COR-L47 (cell line): Measurements from ENCODE around the gene RELCH.
"Not testable (repeated sequence)": the region's sequence is repeated elsewhere in the genome, so short reads cannot be mapped to it uniquely, and the experiment has no call there.

ENCODE experiments used
- DNase-seq: peaks from one replicate; lab custom pipeline; 2025; lab: John Stamatoyannopoulos, UW

The RELCH gene, protein sequence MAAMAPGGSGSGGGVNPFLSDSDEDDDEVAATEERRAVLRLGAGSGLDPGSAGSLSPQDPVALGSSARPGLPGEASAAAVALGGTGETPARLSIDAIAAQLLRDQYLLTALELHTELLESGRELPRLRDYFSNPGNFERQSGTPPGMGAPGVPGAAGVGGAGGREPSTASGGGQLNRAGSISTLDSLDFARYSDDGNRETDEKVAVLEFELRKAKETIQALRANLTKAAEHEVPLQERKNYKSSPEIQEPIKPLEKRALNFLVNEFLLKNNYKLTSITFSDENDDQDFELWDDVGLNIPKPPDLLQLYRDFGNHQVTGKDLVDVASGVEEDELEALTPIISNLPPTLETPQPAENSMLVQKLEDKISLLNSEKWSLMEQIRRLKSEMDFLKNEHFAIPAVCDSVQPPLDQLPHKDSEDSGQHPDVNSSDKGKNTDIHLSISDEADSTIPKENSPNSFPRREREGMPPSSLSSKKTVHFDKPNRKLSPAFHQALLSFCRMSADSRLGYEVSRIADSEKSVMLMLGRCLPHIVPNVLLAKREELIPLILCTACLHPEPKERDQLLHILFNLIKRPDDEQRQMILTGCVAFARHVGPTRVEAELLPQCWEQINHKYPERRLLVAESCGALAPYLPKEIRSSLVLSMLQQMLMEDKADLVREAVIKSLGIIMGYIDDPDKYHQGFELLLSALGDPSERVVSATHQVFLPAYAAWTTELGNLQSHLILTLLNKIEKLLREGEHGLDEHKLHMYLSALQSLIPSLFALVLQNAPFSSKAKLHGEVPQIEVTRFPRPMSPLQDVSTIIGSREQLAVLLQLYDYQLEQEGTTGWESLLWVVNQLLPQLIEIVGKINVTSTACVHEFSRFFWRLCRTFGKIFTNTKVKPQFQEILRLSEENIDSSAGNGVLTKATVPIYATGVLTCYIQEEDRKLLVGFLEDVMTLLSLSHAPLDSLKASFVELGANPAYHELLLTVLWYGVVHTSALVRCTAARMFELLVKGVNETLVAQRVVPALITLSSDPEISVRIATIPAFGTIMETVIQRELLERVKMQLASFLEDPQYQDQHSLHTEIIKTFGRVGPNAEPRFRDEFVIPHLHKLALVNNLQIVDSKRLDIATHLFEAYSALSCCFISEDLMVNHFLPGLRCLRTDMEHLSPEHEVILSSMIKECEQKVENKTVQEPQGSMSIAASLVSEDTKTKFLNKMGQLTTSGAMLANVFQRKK

DNA sequence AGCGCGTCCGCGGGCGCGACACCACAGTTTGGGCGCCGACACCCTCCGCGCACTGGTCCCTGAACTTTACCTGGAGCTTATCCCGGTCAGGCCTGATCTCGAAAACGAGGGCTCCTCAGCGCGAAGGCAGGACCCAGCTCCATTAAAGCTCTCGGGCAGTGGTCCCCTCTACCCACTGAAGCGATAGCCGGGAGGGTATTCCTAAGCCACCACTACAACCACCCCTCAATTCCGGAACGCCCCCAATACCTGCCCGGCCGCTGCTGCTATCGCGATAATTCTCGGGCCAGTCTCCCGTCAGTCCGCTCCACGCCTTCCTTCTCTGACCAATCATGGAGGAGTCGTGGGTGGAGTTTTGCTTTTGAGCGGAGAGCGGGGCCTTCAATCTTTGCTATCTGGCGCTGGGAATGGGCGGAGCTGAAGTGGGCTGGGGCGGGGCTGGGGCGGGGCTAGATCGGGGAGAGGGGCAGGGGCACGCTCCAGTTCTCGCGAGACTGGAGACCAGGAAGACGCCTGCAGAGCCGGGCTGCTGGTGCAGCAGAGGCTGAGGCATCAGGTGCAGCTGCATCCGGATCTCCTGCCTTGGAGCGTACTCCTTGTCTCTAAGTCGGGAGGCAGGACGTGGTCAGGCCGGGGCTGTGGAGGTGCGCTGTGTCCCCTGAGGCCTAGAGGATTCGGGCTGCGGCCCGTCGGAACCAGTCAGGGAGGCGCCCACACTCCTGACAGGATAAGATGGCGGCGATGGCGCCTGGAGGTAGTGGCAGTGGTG is at the start of gene RELCH, which contains the start of gene PIGN:
Gene RELCH, plus strand, starts transcription at position 482 of the 769 bp plus-strand sequence. Its CDS starts 251 bp downstream, at position 733.
Gene PIGN, minus strand, starts transcription at position 283 of the 769 bp plus-strand sequence. CDS start 25,703 bp downstream, outside the sequence.
- DNase-seq, result peak; percentile 100

DNA sequence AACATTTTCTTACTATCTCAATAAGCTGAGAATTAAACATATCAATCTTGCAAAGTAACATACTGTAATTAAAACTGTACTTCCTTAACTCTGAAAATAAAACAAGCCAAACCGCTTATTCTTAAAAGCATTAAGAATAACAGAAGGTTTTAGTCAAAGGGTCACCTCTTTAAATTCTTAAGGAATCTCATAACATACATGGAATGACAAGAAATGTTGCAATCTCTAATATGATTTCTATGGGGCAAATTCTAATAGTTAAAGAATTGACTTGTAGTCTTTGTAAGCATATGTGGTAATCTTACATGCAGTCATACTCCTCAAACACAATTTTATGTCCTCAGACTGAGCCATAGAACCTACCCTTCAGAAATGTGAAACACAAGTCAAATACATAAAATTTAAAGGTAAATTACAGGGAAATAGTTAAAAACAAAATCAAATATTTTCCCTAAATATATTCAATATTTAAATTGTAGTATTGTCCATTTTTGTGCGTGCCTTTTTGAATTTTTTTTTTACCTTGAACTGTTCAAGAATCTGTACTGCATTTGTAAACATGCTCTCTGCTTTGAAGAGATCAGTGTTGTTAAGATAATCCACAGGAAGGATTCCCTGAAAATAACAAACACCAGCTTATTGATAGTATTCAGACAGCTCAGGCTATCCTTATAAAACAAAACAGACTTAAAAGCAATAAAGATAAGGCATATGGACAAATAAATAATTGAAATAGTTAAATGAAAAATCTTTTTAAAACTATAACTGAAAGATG is 48.4 kb upstream of the RELCH start:
- no peak for DNase-seq

DNA sequence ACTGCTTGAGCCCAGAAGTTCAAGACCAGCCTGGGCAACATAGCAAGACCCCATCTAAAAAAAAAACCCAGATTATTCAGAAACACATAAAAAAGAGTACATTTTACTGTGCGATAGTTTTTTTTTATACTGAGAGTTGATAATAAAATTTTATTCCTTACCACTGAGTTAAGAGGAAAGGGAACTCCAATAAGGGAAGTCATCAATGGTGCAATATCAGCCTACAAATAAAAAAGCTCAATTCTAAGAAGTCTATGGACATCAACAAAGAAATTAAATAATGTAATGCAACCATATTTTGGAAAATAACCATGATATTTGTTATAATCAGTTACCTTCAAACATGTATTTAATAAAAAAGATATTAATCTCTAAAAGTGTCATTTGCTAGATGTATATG is 46.8 kb upstream of the RELCH start:
- DNase-seq, result no peak

DNA sequence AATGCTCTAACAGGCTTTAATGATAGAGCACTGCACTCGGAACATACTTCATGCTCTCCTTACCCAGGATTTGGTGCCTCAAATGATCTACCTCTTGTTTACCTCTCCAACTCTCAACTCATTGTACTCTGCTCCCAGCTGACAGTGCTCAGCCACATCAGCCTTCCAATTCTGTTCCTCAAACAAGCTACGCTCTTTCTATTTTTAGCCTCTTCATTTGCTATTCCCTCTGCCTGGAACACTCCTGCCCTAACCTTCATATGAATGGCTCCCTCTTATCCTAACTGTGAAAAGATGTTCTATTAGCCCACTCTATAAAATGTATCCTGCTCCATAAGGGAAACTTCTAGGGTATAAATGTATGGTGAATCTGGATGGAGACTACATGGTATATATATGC is 42.7 kb upstream of the RELCH start:
- no peak for DNase-seq

DNA sequence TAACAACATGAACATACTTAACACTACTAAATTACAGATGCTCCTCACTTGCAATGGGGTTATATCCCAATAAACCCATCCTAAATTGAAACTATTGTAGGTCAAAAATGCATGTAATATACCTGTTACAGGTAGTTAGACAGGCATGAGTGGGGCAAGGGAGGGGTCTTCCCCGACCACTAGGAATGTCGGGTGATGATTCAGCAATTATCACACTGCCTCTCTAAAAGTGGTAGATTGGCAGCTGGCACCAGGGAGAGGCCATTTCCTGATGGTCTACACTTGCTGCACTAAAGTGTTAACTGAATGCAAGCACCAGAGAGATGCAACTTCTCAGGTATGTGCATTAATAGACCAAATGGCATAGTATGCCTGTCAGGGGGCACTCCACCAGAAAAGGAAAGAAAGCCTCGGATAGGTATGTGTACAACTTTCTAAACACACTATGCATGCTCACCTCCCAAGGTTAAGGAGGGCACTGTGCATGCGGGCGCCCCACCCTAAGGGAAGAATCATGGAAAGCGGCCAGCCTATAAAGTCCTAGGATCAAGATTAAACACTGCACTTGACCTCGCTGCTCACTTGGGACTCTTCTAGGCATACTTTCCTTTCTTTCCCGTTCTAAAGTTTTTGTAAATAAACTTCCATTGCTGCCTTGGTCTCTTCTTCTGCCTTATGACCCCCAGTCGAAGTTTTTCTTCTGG is 35.8 kb upstream of the RELCH start:
- no peak for DNase-seq

DNA sequence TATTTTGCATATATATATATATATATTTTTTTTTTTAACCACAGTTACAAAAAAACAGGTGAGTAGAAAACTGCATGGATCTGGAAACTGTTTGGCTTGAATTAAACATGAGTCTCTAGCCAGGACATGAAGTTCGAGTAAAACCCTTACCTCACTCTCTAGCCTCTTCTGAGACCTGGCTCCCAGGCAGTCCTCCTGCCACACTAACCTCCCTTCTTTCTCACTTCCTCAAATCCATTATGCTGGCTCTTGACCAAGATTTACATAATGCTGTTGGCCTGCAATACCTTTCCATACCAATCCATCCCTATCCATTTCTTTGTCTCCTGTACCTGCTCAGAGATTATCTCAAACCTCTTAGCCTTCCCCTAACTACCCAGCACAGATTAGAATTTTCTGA is 34.2 kb upstream of the RELCH start:
- DNase-seq, result no peak

DNA sequence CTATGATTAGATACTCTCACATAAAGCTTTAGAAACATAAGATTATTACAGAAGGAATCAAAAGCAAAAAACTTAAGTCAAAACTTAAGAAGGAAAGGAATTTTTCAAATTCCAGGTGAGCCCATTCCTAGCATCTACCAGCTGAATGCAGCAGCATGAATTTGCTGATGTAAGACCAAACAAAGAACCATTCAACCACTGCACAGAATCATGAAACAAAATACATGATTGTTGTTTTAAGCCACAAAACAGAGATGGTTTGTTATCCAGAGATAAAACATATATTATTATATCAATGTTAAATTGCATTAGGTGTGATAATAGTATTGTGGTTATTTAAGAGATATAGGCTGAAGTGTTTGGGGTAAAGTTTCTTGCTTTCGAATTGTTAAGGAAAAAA is 29.2 kb upstream of the RELCH start:
- DNase-seq, result no peak

DNA sequence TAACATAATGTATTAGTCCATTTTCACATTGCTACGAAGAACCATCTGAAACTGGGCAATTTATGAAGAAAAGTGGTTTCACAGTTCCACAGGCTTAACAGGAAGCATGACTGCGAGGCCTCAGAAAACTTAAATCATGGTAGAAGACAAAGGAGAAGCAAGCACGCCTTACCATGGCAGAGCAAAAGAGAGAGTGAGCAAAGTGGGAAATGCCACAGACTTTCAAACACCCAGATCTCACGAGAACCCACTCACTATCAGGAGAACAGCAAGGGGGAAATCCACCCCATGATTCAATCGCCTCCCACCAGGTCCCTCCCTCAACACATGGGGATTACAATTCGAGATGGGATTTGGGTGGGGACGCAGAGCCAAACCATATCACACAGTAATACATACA is 22.7 kb upstream of the RELCH start:
- no peak for DNase-seq

DNA sequence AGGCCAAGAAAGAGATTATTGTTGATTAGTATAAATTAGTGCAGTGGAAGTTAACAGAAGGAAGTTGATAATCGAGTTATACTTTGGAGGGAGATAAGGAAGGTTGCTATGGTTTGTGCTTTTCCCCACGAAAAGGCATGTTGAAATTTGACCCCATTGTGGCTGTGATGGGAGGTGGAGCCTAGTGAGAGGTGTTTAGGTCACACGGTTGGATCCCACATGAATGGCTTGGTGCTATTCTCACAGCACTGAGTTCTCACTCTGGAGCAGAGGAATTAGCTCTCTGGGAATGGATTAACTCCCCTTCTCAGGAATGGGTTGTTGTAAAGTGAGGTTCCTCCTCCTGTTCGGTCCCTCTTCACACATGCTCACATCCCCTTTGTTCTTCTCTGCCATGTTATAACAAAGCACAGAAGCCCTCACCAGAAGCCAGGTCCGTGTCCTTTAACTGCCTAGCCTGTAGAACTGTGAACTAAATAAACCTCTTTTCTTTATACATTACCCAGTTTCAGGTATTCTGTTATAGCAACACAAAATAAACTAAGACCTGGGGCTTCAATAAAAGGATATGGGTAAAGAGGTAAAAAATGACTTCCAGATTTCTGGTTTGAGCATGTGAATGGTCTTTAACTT is 22.1 kb upstream of the RELCH start:
- no peak for DNase-seq

DNA sequence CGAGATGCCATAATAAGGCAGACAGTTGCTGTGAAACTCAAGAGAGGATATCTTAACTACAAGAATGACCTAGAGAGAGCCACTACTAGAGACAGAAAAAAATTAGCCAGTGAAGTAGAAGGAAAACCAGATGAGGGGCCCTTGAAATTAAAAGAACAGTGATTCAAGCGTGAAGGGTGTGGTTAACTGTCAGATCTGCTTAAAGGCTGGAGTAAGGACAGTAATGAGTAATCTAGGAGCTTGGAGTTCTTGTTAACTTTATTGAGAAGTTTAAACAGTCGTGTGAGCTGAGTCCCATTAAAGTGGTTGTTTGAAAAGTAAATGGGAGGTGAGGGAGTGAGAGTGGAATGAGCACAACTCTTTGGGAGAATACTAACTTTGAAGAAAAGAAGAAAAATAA is 21.5 kb upstream of the RELCH start:
- no peak for DNase-seq

DNA sequence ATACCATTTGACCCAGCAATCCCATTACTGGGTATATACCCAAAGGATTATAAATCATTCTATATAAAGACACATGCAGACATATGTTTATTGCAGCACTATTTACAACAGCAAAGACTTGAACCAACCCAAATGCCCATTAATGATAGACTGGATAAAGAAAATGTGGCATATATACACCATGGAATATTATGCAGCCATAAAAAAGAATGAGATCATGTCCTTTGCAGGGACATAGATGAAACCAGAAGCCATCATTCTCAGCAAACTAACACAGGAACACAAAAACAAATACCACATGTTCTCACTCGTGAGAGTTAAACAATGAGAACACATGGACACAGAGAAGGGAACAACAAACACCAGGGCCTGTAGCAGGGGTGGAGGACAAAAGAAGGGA is 20.5 kb upstream of the RELCH start:
- DNase-seq, result not testable (repeated sequence)

DNA sequence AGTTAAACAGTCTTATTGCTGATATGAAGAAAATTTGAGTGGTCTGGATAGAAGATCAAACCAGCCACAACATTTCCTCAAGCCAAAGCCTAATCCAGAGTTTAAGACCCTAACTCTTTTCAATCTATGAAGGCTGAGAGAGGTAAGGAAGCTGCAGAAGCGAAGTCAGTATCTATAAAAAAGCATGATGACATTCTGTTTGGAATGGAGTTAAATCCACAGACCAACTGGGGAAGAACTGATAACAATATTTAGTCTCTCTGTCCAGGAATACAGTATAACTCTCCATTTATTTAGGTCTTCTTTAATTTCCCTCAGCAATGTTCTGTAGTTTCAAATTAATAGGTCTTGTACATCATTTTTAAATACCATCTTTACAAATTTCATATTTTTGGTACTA is 16.2 kb upstream of the RELCH start:
- no peak for DNase-seq

DNA sequence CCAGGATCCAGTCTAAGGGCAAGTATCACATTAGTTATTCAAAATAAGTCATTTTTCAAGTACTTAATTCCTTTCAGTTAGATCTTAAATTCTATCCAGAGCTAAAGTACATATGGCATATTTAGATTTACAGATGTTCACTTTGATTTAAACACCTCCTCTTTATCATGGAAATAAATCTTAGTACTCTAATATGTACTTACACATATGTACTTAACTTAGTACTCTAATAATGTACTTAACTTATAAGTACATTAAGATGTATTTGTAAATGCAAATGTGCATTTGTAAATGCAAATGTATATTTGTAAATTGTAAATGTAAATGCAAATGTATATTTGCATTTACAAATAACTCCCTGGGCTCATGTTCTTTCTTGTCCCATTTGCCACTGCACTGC is 14.8 kb upstream of the RELCH start:
- no peak for DNase-seq

DNA sequence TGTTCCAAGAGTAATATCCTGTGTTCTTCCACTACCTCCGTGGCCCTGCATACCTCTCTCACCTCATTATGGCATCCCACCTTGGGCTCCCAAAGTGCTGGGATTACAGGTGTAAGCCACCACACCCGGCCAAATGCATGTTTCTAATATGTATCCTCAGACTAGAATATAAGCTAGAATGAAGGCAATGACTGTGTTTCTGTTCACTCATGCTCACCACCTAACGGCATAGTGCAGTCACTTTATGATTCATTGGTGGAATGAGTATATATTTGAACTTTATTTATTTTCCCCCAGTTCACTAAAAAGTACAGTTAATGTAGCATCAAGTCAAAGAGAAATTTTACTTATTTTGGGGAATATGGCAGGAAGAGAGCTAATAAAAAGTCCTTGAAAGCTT is 11.5 kb upstream of the RELCH start:
- DNase-seq, result no peak

DNA sequence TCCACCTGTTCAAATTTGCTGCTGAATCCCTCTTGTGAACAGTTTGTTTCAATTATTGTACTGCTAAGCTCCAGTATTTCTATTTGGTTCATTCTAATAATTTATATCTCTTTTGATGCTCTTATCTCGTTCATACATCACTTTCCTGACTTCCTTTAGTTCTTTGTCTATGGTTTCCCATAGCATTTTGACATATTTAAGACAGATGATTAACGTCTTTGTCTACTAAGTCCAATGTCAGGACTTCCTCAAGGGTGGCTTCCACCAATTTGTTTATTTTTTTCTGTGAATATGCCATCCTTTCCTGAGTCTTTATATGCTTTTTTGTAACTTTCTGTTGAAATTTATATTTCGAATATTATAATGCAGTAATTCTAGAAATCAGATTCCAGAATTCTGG is 9.8 kb upstream of the RELCH start:
- DNase-seq, result no peak

DNA sequence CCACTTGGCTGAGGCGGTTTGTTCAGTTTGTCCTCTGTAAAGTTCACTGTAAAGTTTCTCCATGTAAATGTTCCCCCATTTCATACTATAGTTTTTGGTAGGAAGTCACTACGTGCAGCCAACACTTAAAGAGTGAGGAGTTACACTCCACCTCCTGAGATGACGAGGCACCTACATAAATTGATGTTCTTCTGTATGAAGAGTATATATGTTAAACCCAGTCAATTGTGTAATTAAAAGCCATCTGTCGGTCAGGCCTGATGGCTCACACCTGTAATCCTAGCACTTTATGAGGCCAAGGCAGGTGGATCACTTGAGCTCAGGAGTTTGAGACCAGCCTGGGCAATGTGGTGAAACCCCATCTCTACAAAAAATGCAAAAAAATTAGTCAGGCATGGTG is 7.8 kb upstream of the RELCH start:
- DNase-seq, result no peak

DNA sequence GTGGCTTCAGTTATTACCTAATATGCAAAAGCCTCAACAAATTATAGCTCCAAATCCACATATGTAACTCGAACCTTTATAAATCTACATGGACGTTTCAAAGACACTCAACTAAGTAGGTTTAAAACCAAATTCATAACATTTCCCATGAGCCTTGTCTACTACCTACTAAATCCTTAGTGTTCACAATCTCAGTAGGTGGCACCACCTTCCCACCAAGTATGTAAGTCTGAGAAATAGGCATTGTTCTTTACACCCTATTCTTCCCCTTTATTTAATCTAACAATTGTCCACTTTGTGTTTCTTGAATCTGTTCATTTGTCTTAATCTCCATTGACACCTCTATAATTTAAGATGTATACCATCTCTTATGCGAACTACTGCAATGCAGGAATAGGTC is 4.8 kb upstream of the RELCH start:
- no peak for DNase-seq

DNA sequence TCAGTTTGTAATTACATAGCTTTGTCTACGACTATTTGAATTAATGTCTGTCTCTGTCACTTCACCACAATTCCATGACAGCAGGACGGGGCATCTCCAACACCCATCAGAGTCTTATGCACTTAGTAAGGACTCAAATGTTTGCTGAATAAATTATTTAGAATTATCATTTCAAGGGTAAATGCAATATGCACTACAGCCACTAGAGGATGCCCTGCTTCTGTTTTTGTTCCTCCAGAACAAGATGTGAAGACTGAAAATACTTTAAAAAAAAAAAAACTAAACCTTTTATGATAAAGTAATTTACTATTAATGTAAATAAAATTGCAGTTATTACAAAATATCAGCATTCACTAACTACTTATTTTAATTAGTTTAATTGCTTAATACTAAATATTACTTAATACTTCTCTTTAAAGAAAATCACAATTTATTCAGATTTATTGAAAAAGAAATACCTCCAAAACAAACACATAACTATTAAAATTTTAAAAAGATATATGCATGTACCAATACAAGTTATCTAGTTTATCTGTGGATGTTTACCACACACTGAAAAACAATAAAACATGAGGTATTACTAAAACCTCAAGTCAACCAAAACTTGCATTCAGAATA is 3.4 kb upstream of the RELCH start:
- DNase-seq, result peak; percentile 54

DNA sequence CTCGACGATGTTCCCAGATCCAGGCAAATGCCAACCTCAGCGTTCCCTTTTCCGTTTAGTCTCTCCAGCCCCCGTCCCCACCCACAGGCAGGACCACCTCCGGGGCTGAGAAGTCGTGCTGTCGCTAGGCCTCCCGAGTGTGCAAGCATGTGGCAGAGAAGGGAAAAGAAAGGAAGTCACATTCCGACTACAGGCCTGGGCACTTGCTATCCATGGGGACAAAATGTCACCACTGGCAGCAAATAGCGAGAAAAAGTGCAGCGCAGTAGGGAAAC is 619 bp upstream of the RELCH start:
- peak; percentile 70 for DNase-seq
